Heart left ventricle (tissue), 16 donors: ENCODE results near the gene MACC1. TPM values are rescaled to one million over a fixed set of nuclear protein-coding genes. Genes with fewer than 3 reads are reported as not detected.
"Not testable (repeated sequence)": the region's sequence is repeated elsewhere in the genome, so short reads cannot be mapped to it uniquely, and the experiment has no call there.

Experiments
- ATAC-seq, 4 donors: fragments of 200-7000 bp; cut with Tn5 transposase; one replicate each; pipeline ENCODE4 v1.9.1; 2020 to 2022; ENCODE audit warnings: moderate library complexity in 4 of 4, mild to moderate bottlenecking in 3 of 4, moderate number of reproducible peaks in 1 of 4
- DNase-seq, 5 donors: peaks; one replicate each; pipeline ENCODE4 v3.0.0-alpha.2; 2020
- H3K27ac ChIP-seq, 12 donors: fragments of 200-600 bp; sonication (generic) in 4 of 12; one replicate each; pipeline versions ENCODE4 v1.5.0 to v1.8.0; 2016 to 2022; ENCODE audit warnings: mild to moderate bottlenecking in 2 of 12
- H3K27me3 ChIP-seq, 9 donors: fragments of 200-600 bp; sonication (generic) in 2 of 9; one replicate each; pipeline versions ENCODE4 v1.5.1 to v1.8.0; 2016 to 2022; ENCODE audit warnings: mild to moderate bottlenecking in 3 of 9
- H3K36me3 ChIP-seq, 9 donors: fragments of 200-600 bp; sonication (generic) in 2 of 9; one replicate each; pipeline versions ENCODE4 v1.5.0 to v1.8.0; 2018 to 2022; ENCODE audit warnings: mild to moderate bottlenecking in 2 of 9
- H3K4me1 ChIP-seq, 12 donors: fragments of 200-600 bp; sonication (generic) in 4 of 12; one replicate each; pipeline versions ENCODE4 v1.5.0 to v1.8.0; 2016 to 2022; ENCODE audit warnings: mild to moderate bottlenecking in 3 of 12
- H3K4me3 ChIP-seq, 12 donors: fragments of 200-600 bp; sonication (generic) in 4 of 12; one replicate each; pipeline versions ENCODE4 v1.5.0 to v1.8.0; 2017 to 2022; ENCODE audit warnings: mild to moderate bottlenecking in 9 of 12, moderate library complexity in 4 of 12
- H3K9me3 ChIP-seq, 12 donors: fragments of 200-600 bp; sonication (generic) in 4 of 12; one replicate each; pipeline versions ENCODE4 v1.5.0 to v1.8.0; 2016 to 2022; ENCODE audit warnings: mild to moderate bottlenecking in 1 of 12
- POLR2A ChIP-seq, 2 donors: fragments of 450-650 bp; IDR thresholded peaks; one replicate each; pipeline ENCODE4 v1.6.1; 2017; ENCODE audit warnings: antibody characterized with exemption in 2 of 2, mild to moderate bottlenecking in 2 of 2, moderate library complexity in 2 of 2
- WGBS, 4 donors: extraction: QIAGEN DNeasy Blood & Tissue Kit in 2 of 4; methylation state at CpG; one replicate each; pipeline versions ENCODE4 v1.1.5 to v1.1.7; 2013 to 2018; 5-methylcytosine and 5-hydroxymethylcytosine counted together
- intact Hi-C, 10 donors: fragments of 100-400 bp; cut with DNase I; formaldehyde crosslinking; loops; one replicate each; pipeline versions ENCODE4 v1.11.1 to v1.14.2; 2022
- polyA plus RNA-seq, 2 donors: library from polyadenylated mRNA; stranded (reverse); fragments of 200-250 nt; gene quantifications; one replicate each; pipeline ENCODE4 v1.2.3, GENCODE V29; 2013
- total RNA-seq, 9 donors: library from RNA; depleted of rRNA in 2 of 9; stranded (reverse); fragments of >200 nt in 2 of 9; fragmentation: NEBNext Ultra II Directional in 3 of 9; extraction: Animal tissue kit (Norgen Biotek cat#: 25700) in 3 of 9; gene quantifications; one replicate each; pipeline versions ENCODE4 v1.1.0 to v1.2.4, GENCODE V29; 2016 to 2023
- TF ChIP-seq, protein P1 (sequence below), 12 donors: fragments of 200-600 bp; sonication (generic) in 4 of 12; IDR thresholded peaks; one replicate each; pipeline versions ENCODE4 v1.5.0 to v1.8.0; 2018 to 2022; ENCODE audit warnings: antibody characterized with exemption in 12 of 12, mild to moderate bottlenecking in 5 of 12
- donor health status: ischemic (EF 13 %, LVEDD 7.1; RV severe dilation, severe dysfunction).
- donor health status: healthy with polysubstance abuse.
- donor health status: DM: no; HTN: yes; CAD: no.
- donor health status: DM: no; HTN: no; CAD: no.
- donor health status: ischemic (EF 25% LVEDD 6.9; RV normal size, moderate dysfunction).
- donor health status: ischemic (EF 25% LVEDD 5.7; RV mildly dilated, moderate dysfunction).
- donor health status: healthy.
- donor health status: DM: yes; HTN: yes; CAD: no.
- donor health status: ischemic (EF 35%, LVEDD 5.7; RV mildly dilated, moderate dysfunction).
- donor health status: nonischemic (EF 11% LVEDD 7.7; RV severe dilation, severe dysfunction).
- donor health status: DM: yes; HTN: yes; CAD: no.
- donor health status: PGD.
- donor health status: ischemic (EF 29% LVEDD 5.4; RV normal size, mild dysfunction).
- donor health status: nonischemic (EF 23%, LVEDD 6.1; RV moderate dilation, normal function).

Gene MACC1
- total and polyA plus RNA-seq, 11 donors: under 0.01 to 1.3 (median 0.12) TPM; not detected in 4

DNA sequence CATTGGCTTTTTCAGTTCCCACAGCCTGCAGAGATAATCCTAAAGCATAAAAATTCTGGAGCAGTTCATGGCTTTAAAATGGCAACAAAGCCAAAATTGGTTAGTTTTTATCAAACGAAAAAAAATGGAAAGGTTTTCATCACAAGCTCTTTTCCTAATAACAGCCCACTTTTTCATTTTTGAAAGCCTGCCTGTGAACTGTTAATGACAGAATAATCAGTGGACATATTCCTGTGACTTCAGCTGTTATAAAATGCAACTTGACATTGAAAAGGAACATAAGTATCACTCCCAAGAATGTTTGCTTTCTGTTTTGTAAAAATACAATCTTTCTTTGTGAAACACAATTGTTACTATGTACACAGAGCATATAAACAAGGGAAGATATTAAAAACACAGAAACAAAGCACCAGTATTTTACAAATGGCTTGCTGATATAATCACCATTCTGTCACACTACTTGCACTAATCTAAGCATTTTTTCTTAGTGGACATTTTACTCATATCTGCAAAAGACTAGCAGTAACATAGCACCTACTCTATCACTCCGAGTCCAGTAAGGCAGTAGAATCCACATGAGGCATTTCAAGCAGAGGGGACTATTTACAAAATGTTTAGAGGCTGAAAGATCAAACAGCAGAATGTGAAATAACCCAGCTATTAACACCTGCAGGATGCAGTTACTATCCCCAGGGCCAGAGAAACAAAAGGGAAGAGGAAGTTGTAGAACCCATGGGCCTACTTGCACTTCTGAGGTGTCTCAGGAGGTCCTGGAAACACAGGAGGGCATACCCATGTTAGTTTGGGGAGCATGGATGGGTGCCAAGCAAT, 26.4 kb downstream of the MACC1 start:
- peaks cover 0 to 19% (median 0%) of the 10 kb centered on the region in 12 donors for H3K9me3 ChIP-seq
- TF ChIP-seq, protein P1, sequence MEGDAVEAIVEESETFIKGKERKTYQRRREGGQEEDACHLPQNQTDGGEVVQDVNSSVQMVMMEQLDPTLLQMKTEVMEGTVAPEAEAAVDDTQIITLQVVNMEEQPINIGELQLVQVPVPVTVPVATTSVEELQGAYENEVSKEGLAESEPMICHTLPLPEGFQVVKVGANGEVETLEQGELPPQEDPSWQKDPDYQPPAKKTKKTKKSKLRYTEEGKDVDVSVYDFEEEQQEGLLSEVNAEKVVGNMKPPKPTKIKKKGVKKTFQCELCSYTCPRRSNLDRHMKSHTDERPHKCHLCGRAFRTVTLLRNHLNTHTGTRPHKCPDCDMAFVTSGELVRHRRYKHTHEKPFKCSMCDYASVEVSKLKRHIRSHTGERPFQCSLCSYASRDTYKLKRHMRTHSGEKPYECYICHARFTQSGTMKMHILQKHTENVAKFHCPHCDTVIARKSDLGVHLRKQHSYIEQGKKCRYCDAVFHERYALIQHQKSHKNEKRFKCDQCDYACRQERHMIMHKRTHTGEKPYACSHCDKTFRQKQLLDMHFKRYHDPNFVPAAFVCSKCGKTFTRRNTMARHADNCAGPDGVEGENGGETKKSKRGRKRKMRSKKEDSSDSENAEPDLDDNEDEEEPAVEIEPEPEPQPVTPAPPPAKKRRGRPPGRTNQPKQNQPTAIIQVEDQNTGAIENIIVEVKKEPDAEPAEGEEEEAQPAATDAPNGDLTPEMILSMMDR (IDR thresholded peaks at IDR 0.05): no peak
- no peak for TF ChIP-seq POLR2A (IDR thresholded peaks at IDR 0.05)
- intact Hi-C loops: no loop called here
- WGBS, 4 donors: 19 to 31% (median 21%) methylated on average over 2 of the region's 2 CpGs
- H3K36me3 ChIP-seq: no peaks in the 10 kb centered on the region
- H3K4me1 ChIP-seq: peaks cover 0 to 21% (median 0%) of the 10 kb centered on the region in 12 donors
- H3K27me3 ChIP-seq: no peaks in the 10 kb centered on the region
- H3K27ac ChIP-seq: no peak overlapping the region
- ATAC-seq (no peak), DNase-seq (no peak)
- H3K4me3 ChIP-seq: no peak overlapping the region

DNA sequence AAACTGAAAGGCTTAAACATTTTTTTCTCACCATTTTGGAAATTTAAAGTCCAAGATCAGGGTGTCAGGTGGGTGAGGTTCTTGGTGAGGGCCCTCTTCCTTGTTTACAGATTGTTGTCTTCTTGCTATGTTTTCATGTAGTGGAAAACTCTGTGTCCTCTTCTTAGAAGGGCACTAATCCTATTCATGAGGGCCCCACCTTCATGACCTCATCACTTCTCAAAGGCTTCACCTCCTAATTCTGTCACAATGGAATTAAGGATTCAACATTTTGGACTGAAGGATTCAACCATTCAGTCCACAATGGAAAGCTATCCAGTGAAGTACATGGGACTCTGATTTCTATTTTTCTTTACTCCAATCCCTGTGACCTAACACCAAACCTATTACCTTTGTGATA, 27.3 kb downstream of the MACC1 start:
- TF ChIP-seq, protein P1 (IDR thresholded peaks at IDR 0.05): no peak
- no peak for TF ChIP-seq POLR2A (IDR thresholded peaks at IDR 0.05)
- H3K27me3 ChIP-seq: no peaks in the 10 kb centered on the region
- intact Hi-C loops: no loop called here
- no peak overlapping the region for H3K27ac ChIP-seq
- no peaks in the 10 kb centered on the region for H3K36me3 ChIP-seq
- peaks cover 0 to 20% (median 0%) of the 10 kb centered on the region in 12 donors for H3K4me1 ChIP-seq
- H3K4me3 ChIP-seq: no peak overlapping the region
- no peak for ATAC-seq
- DNase-seq: no peak
- peaks cover 0 to 19% (median 0%) of the 10 kb centered on the region in 12 donors for H3K9me3 ChIP-seq

DNA sequence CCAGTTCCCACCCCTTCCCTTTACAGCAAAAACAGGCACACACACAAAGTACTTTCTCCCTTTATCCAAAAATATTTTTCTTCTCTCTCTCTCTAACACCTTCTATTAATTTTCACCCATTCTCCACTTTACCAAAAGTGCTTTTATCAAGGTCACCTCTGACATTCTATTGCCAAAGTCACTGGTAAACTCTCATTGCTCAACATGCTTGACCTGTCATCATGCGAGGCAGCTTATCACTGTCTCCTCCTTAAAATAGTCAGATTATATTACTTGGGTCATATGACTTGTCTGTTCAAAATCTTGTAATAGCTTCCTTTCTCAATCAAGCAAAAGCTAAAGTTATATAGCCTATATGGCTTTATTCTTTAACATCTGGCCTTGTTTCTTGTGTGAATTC, 28.6 kb downstream of the MACC1 start:
- TF ChIP-seq POLR2A (IDR thresholded peaks at IDR 0.05): no peak
- TF ChIP-seq, protein P1 (IDR thresholded peaks at IDR 0.05): no peak
- WGBS, 4 donors: 42 to 61% (median 48%) methylated on average over 1 of the region's 1 CpG
- H3K9me3 ChIP-seq: peaks cover 0 to 19% (median 0%) of the 10 kb centered on the region in 12 donors
- peaks cover 0 to 7% (median 0%) of the 10 kb centered on the region in 12 donors for H3K4me1 ChIP-seq
- intact Hi-C loops: no loop called here
- DNase-seq (no peak), ATAC-seq (no peak)
- H3K4me3 ChIP-seq: no peak overlapping the region
- H3K27ac ChIP-seq: no peak overlapping the region
- H3K27me3 ChIP-seq: no peaks in the 10 kb centered on the region
- H3K36me3 ChIP-seq: no peaks in the 10 kb centered on the region

DNA sequence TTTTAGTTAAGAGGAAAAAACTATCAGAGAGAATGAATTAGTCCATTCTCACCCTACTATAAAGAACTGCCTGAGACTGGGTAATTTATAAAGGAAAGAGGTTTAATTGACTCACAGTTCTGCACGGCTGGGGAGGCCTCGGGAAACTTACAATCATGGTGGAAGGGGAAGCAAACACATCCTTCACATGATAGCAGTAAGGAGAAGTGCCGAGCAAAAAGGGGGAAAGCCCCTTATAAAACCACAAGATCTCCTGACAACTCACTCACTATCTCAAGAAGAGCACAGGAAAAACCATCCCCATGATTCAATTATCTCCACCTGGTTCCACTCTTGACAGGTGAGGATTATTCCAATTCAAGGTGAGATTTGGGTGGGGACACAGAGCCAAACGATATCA, 29.3 kb downstream of the MACC1 start:
- WGBS, 4 donors: 70 to 87% (median 79%) methylated on average over 4 of the region's 4 CpGs
- H3K9me3 ChIP-seq: peaks cover 0 to 19% (median 0%) of the 10 kb centered on the region in 12 donors
- intact Hi-C loops, H3K27me3 ChIP-seq, H3K27ac ChIP-seq, H3K36me3 ChIP-seq, ATAC-seq, H3K4me3 ChIP-seq, DNase-seq, H3K4me1 ChIP-seq: not testable (repeated sequence)
